NCI-H2107 (cell line): ENCODE results near the gene GRHL3.

ENCODE experiments used
- DNase-seq: peaks from one replicate; lab custom pipeline; 2025; lab: John Stamatoyannopoulos, UW

The GRHL3 gene

DNA sequence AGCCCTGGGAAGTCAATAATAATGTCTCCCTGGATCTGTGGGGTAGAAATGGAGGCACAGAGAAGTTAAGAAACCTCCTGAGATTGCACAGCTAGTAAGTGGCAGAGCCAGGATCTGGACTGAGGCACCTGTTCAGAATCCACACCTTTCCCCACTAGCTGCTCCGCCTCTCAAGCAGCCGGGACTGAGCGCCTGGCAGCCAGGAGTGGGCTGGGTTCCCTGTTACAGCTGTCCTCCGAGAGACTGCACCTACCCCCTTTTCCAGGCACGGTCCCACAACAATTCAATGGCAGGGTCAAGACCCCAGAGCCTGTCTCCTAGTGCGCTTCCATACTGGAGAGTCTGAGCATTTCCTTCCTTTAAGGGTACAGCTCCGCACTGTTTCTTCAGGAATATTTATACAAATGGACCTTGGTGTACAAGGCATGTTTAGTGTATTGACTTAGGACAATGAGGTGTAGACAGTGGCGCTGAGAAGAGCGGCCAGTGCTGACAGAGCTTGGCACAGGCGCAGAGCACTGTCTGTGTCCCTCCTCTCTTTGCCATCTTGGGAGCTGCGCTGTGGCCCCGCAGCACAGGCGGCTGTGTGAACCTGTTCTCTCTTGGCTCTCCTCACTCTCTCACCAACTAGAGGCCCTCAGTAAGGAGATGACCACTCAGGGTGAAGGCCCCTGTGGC is 24.4 kb downstream of the GRHL3 start:
- DNase-seq: no peak

GRCh38 chr1:24344090-24344742 is 25.1 kb downstream of the GRHL3 start:
- DNase-seq: no peak

DNA sequence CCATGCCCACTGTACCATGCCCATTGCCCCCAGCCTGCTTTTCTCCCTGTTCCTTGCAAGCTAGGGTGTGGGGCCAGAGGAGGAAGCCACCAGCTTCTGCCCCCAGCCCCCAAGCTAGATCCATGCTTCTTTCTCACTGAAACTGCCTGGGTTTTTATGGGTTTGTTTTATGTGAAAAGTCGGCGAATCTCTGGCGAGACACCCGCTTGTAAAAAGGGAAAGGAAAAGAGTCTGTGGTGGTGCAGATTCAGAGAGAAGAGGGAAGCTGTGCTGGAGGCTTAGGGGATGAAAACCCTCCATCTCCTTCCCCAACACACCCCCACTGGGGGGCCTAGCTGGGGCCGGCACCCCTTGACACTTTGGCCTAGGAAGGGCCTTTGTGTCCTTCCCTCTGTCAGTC is 26.2 kb downstream of the GRHL3 start:
- DNase-seq: no peak

DNA sequence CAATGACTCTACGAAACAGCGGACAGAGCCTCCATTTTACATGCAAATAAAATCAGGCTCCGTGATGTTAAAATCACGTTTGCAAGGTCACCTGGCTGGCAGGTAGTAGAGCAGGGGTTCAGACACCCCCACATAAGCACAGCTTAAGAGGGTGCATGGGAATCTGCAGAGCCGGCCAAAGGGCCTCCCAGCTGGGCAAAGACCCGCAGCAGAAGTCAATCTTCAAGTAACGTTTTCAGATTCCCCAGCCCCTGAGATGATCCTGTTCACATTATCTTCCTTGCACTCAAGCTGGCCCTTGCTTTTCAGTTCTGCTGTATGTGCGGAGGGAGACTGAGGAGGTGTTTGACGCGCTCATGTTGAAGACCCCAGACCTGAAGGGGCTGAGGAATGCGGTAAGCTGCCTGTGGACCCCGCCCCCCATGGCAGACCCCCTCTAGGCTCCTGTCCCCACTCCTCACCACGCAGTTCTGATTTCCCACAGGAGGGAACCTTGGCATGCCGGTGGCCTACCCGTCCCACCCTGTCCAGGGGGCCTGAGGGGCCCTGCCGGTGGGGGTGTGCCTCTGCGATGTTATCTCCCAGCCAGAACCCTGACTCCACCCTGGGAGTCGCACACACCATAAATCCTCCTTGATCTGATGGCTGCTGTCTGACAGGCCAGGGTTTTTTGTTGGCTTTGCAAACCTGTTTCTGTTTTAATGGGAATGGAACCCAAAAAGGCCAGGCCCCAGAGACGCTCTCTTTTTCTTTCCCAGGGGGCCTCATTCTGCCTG is 28.2 kb downstream of the GRHL3 start:
- no peak for DNase-seq

GRCh38 chr1:24348196-24348595 is 29.0 kb downstream of the GRHL3 start:
- no peak for DNase-seq

- DNase-seq: no peak
These were observed 30.7 kb downstream of the GRHL3 start for GRCh38 chr1:24349891-24350290.

DNA sequence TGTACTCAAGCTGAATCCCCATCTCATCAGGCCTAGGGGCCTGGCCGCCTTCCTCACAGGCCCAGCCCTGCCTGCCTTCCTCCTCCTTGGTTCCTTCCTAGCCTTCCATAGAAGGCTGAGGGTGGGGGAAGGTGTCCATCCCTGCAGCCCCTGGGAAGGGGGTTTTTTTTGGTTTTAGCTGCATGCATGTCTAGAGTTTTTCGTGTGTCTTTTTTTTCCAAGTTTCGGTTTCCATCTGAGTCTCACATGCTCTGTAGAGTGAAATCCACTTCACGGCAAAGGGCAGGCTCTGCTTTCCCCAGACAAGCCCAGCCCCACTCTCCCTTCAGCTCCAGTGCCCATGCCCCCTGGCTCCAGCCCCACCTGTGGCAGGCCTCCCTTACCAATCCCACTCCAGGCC is 32.1 kb downstream of the GRHL3 start:
- DNase-seq: no peak

DNA sequence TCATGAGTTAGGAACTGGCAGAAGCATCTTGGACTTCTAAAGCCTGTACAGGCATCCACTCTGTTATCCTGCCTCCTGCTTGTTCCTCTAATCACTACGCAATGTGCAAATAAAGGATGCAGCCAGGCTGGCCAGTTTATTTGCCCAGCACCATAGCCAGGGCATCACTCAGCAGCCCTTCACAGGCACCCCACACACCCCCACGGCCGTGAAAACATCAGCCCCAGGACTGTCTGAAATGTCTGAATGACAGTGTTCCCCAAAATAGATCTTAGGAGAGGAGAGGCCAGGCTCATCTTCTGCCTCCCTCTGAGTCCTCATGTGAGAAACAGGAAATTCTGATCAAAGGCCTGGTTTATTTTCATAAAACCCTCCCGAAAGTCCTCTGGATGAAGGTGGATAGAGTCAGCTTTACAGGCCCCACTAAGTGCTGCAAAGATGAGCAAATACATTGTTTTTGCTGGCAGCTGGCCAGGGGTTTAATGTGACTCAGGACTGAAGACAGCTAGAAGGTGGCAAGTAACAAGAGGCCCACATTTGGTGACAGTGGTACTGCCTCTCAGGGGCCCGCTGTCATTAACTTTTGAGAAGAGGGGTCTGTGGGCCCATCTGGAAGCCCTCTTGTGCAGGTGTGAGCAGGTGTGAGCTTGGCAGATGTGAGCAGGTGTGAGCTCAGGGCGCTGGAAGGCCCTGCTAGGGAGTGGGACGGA is 32.9 kb downstream of the GRHL3 start:
- no peak for DNase-seq

GRCh38 chr1:24353292-24353891 is 34.2 kb downstream of the GRHL3 start:
- no peak for DNase-seq

DNA sequence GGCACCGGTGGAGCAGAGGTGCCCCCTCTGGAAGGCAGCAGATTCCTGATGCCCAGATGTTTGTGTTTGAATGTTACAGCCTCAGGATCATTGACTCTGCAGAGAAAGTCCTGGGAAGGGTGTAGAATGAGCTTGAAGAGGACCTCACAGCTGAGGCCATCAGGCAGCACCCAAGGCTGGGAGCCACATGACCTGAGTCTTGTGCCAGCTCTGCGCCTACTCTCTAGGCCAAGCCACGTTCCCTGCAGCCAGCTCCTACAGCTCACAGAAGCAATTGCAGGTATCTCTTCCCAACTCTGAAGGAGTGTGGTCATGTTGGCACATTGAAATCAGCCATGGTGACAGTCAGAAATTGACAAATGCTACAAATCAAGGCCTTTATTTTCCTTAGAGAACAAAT is 36.3 kb downstream of the GRHL3 start:
- no peak for DNase-seq

- DNase-seq: no peak
These were observed 37.9 kb downstream of the GRHL3 start for GRCh38 chr1:24357038-24357437.

GRCh38 chr1:24360681-24361080 is 41.5 kb downstream of the GRHL3 start:
- DNase-seq: no peak

- DNase-seq: no peak
These were observed 42.7 kb downstream of the GRHL3 start for GRCh38 chr1:24361811-24362210.

- no peak for DNase-seq
These were observed 43.2 kb downstream of the GRHL3 start for GRCh38 chr1:24362396-24362795.

DNA sequence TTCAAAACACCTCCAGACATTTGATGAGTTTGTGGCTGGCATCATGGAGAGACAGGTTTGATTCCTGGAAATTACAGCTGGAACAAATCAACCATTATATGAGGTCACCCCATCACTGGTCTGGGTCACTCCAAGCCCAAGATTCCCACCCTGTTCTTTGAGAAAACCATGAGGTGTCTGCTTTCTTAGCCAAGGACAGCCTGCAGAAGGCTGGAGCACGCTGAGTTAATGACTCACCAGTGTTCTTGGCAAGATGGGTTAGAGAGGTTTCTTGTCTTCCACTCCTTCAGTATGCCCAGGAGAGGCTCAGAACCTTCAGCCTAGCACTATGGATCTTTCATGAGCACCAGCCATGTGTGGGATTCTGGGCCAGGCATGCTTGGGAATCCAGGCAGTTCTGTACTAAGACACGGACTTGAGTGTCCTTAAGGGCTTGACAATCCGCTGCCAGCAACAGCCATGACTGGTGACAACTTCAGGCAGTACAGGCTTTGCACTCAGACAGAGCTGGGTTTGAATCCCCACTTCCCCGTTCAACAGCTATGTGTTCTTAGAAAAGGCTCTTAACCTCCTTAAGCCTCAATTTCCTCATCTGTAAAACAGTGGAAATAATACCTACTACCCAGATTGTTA is 43.9 kb downstream of the GRHL3 start:
- DNase-seq: no peak

DNA sequence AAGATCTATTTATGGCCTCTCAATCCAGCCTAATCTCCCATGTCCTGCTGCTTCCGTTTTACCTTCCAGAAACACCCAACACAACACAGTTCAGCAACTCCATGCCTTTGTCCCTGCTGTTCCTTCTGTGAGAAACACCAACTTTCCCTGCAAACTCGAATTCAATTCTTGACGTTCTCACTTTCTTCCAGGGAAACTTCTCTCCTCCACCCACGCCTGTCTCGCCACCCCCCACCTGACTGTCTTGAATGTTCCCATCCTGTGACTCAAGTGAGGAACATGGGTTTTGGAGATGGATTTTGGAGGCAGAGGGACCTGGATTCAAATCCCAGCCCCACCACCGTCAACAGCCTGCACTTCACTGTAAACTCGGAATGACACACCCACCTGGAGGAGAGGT is 44.8 kb downstream of the GRHL3 start:
- DNase-seq: no peak

DNA sequence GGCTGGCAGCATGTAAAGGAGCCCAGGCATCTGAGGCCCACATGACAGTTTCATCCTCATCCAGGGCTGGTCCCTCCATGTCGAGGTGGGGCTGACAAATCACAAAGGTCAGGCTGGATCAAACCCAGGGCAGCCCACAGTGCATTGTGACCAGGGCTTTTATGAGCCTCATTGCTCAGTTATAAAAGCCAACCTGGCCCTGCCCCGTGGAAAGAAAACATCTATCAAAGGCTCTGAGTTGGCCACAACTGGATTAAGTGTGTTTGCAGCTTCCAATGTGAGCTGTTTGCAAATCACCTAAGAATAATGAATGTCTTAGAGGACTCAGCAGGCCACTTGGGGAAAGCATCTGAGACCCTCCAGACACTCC is 45.4 kb downstream of the GRHL3 start:
- DNase-seq: no peak

GRCh38 chr1:24364975-24365678 is 46.0 kb downstream of the GRHL3 start:
- DNase-seq: no peak

DNA sequence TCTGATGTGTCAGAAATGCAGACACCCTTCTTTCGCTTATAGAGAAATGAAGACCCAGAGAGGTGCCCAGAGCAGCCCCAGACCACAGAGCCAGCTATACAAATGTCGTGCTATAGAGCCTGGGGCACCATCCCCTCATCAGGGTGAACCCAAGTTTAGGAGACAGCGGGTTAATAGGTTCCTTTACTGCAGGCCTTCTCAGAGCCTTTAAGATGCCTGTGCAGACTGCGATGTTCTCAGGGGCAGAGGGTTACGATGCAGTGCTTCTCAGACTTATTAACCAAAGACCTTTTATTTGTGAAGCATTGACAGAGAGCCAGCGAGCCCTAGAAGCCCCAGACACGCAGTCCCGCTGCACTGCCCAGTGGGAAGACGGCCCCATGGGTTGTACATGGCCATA is 47.5 kb downstream of the GRHL3 start:
- DNase-seq: no peak

GRCh38 chr1:24369199-24369598 is 50.0 kb downstream of the GRHL3 start:
- DNase-seq: no peak

GRCh38 chr1:24369801-24370200 is 50.6 kb downstream of the GRHL3 start:
- DNase-seq: no peak
